HepG2 (cell line): ENCODE results near the gene CRISPLD2. TPM values are rescaled to one million over a fixed set of nuclear protein-coding genes. Genes with fewer than 3 reads are reported as not detected.

ENCODE experiments used
- ATAC-seq: fragments of 200-7000 bp; cut with Tn5 transposase; 3 replicates; pipeline ENCODE4 v1.9.1; 2020; ENCODE audit warnings: mild to moderate bottlenecking, moderate library complexity
- BruUV-seq: library from RNA; stranded (reverse); fragments of 400-500 nt; replicated peaks from 2 replicates; lab custom pipeline; 2021; lab: Mats Ljungman, UMichigan
- CTCF ChIA-PET: fragments of 300-600 bp; formaldehyde crosslinking; extraction: SDS; loops from one replicate; lab custom pipeline; 2021; ENCODE audit warnings: low total read pairs, inconsistent platforms, low intra/inter-chr PET ratio; lab: Yijun Ruan, JAX
- POLR2A ChIA-PET: fragments of 350-600 bp; sonication (Branson Sonifier 250); formaldehyde crosslinking; loops from one replicate; lab custom pipeline; 2020; ENCODE audit warnings: antibody characterized with exemption, inconsistent platforms; lab: Yijun Ruan, JAX
- DNase-seq: peaks from one replicate; pipeline ENCODE4 v3.0.0-alpha.2; 2015; ENCODE audit warnings: low spot score
- FAIRE-seq: peaks from 3 replicates; lab custom pipeline; 2011; peaks lifted over from hg19 to GRCh38; lab: Jason Lieb, UNC
- H2AFZ ChIP-seq: one replicate; pipeline ENCODE4 v1.6.1; 2011; ENCODE audit warnings: low read length, inconsistent platforms
- H3K27ac ChIP-seq: fragments of 300-600 bp; 3 replicates; pipeline ENCODE4 v1.8.0; 2011; ENCODE audit warnings: mixed run types, mild to moderate bottlenecking, mixed read lengths, low read length, inconsistent platforms; ENCODE audit not compliant: insufficient read depth; ENCODE audit errors: extremely low read length
- H3K27me3 ChIP-seq, 2 experiments: fragments of 200-600 bp in 1 of 2; 2 replicates in 1 of 2; 3 replicates in 1 of 2; pipeline versions ENCODE4 v1.6.0 to v1.8.0; 2011; ENCODE audit warnings: low read length in 2 of 2, mild to moderate bottlenecking in 2 of 2, moderate library complexity in 2 of 2, inconsistent platforms in 1 of 2; ENCODE audit not compliant: insufficient read depth in 2 of 2, control insufficient read depth in 1 of 2
- H3K36me3 ChIP-seq, 2 experiments: fragments of 200-600 bp in 1 of 2; replicated peaks in 1 of 2; 2 replicates in 1 of 2; 3 replicates in 1 of 2; pipeline versions ENCODE4 v1.5.1 to v1.8.0; 2011; ENCODE audit warnings: low read length in 2 of 2, inconsistent platforms in 1 of 2; ENCODE audit not compliant: insufficient read depth in 2 of 2, control insufficient read depth in 1 of 2
- H3K4me1 ChIP-seq: 2 replicates; pipeline ENCODE4 v1.5.1; 2012; ENCODE audit warnings: low read length, inconsistent platforms; ENCODE audit not compliant: insufficient read depth
- H3K4me2 ChIP-seq: 2 replicates; pipeline ENCODE4 v1.6.0; 2011; ENCODE audit warnings: low read depth, low read length, inconsistent platforms
- H3K4me3 ChIP-seq, 3 experiments: fragments of 200-600 bp in 1 of 3; sonication (generic), shearing (Covaris generic) in 1 of 3; replicated peaks in 1 of 3; 2 replicates each; pipeline ENCODE4 v1.5.1; 2011 to 2016; ENCODE audit warnings: low read length in 3 of 3, inconsistent platforms in 2 of 3, low read depth in 2 of 3, mild to moderate bottlenecking in 2 of 3, control low read depth in 1 of 3, mixed read lengths in 1 of 3; ENCODE audit not compliant: insufficient read depth in 1 of 3
- H3K79me2 ChIP-seq: one replicate; pipeline ENCODE4 v1.6.1; 2011; ENCODE audit warnings: low read length, inconsistent platforms; ENCODE audit not compliant: insufficient read depth
- H3K9ac ChIP-seq: 2 replicates; pipeline ENCODE4 v1.6.0; 2011; ENCODE audit warnings: mild to moderate bottlenecking, low read depth, low read length, inconsistent platforms; ENCODE audit not compliant: insufficient read depth
- H3K9me3 ChIP-seq: 2 replicates; pipeline ENCODE4 v1.5.1; 2012; ENCODE audit warnings: mild to moderate bottlenecking, low read length
- H4K20me1 ChIP-seq: 2 replicates; pipeline ENCODE4 v1.6.0; 2011; ENCODE audit warnings: inconsistent platforms, mild to moderate bottlenecking, low read length, moderate library complexity; ENCODE audit not compliant: insufficient read depth
- BRD4 ChIP-seq: sonication (generic); formaldehyde crosslinking; IDR thresholded peaks from 2 replicates; pipeline ENCODE4 v1.4.0; 2020; ENCODE audit warnings: missing genetic modification reagents
- E2F5 ChIP-seq: sonication (generic); formaldehyde crosslinking; conservative IDR thresholded peaks from 2 replicates; pipeline ENCODE4 v1.4.0; 2020; ENCODE audit warnings: missing genetic modification reagents
- PRDM15 ChIP-seq: sonication (generic); formaldehyde crosslinking; IDR thresholded peaks from 2 replicates; pipeline ENCODE4 v1.4.0; 2020; ENCODE audit warnings: missing genetic modification reagents
- TERF1 ChIP-seq: sonication (generic); formaldehyde crosslinking; IDR thresholded peaks from 2 replicates; pipeline ENCODE4 v1.8.0; 2022; ENCODE audit warnings: mild to moderate bottlenecking, missing genetic modification reagents, moderate library complexity
- WGBS: methylation state at CpG from one replicate; pipeline ENCODE4 v1.1.6; 2017; ENCODE audit warnings: low lambda C conversion rate; 5-methylcytosine and 5-hydroxymethylcytosine counted together
- in situ Hi-C: cut with HindIII; loops from 2 replicates; pipeline ENCODE4 v1.10.0; 2017; ENCODE audit warnings: low pct_unique_long_range_greater_than_20kb; ENCODE audit not compliant: extremely low pct_ligation_motif_present
- intact Hi-C: fragments of 100-400 bp; cut with micrococcal nuclease; formaldehyde crosslinking; loops from one replicate; pipeline ENCODE4 v1.10.0; 2022; ENCODE audit not compliant: unreplicated experiment
- polyA plus RNA-seq, 8 experiments: library from polyadenylated mRNA; depleted of rRNA in 3 of 8; stranded (reverse) in 7 of 8; unstranded in 1 of 8; fragments of >200 nt; fragmentation: Illumina TruSeq in 4 of 8; extraction: Trizol in 4 of 8; gene quantifications; 2 replicates each; pipeline versions ENCODE4 v1.2.1 to v1.2.3, GENCODE V29; 2011 to 2016; ENCODE audit warnings: low read depth in 4 of 8, missing spikeins in 1 of 8, mixed read lengths in 1 of 8; ENCODE audit not compliant: insufficient read depth in 1 of 8
- total RNA-seq, 5 experiments: library from RNA; depleted of rRNA; stranded (reverse); fragments of >200 nt; fragmentation: Illumina TruSeq; extraction: Trizol; gene quantifications; 2 replicates each; pipeline ENCODE4 v1.2.3, GENCODE V29; 2016; ENCODE audit warnings: low read depth in 1 of 5

Gene CRISPLD2
- total and polyA plus RNA-seq, 2 of the 13 experiments (the other 11 are each of a cell fraction or from before 2014, with no cell fraction given) = 0.04 to 0.31 TPM

- TF ChIP-seq PRDM15 (CRISPR knock-in tag) (no peak), E2F5 (no peak)
- TF ChIP-seq, all 625 proteins: peak for 0
Observed at GRCh38 chr16:84840687-84841627, 21.2 kb downstream of the CRISPLD2 start (continued).

GRCh38 chr16:84841787-84842300, 22.1 kb downstream of the CRISPLD2 start:
- no peak overlapping the region for H3K9ac ChIP-seq
- H3K27me3 ChIP-seq = peaks cover 18 to 82% of the 10 kb centered on the region in 2 experiments
- no peaks in the 10 kb centered on the region for H3K4me1 ChIP-seq
- no peaks in the 10 kb centered on the region for H4K20me1 ChIP-seq
- no peak for DNase-seq
- ChIA-PET POLR2A (no interaction called here), CTCF (no interaction called here)
- TF ChIP-seq BRD4 (CRISPR knock-in tag) (no peak), TERF1 (CRISPR knock-in tag) (no peak)
- H3K9me3 ChIP-seq = no peaks in the 10 kb centered on the region
- BruUV-seq = no TSS peak
- ATAC-seq = no peak
- H3K27ac ChIP-seq = no peak overlapping the region
- H3K4me2 ChIP-seq = no peak overlapping the region
- H2AFZ ChIP-seq = no peak overlapping the region
- 61% methylated on average over 18 of the region's 18 CpGs for WGBS
- no peaks in the 10 kb centered on the region for H3K36me3 ChIP-seq
- no peak overlapping the region for H3K4me3 ChIP-seq
- H3K79me2 ChIP-seq = no peaks in the 10 kb centered on the region
- intact Hi-C loops (no loop called here), in situ Hi-C loops (no loop called here)
- no peak for FAIRE-seq
